ENCODE measurements around the gene MAPRE2. TPM values are rescaled to one million over a fixed set of nuclear protein-coding genes. Genes with fewer than 3 reads are reported as not detected.
A peak's percentile ranks its signal among the peaks of the same experiment; 100 is the strongest.

The MAPRE2 gene
- total and polyA plus RNA-seq, 11 donors = 36.4 to 190 (median 137) TPM

GRCh38 chr18:35049111-35050027, 8.2 kb downstream of the MAPRE2 start:
- Histone ChIP-seq H3K4me3 (peak overlapping the region in 3 of 12 donors; percentile 0 to 29 (median 22)), H3K9me3 (no peaks in the 10 kb centered on the region), H3K27me3 (no peaks in the 10 kb centered on the region), H3K4me1 (peaks cover 9 to 96% (median 66%) of the 10 kb centered on the region in 12 donors), H3K36me3 (no peaks in the 10 kb centered on the region), H3K27ac (peak overlapping the region in 10 of 12 donors; percentile 44 to 82 (median 63))
- TF ChIP-seq POLR2A (IDR thresholded peaks at IDR 0.05) (no peak), CTCF (IDR thresholded peaks at IDR 0.05) (no peak)
- DNase-seq = no peak
- WGBS, 4 donors = 49 to 52% (median 50%) methylated on average over 8 of the region's 8 CpGs
- no peak for ATAC-seq
- intact Hi-C loops (cut with DNase I) = loop anchor here in 1 of 10 donors (10.0 kb wide), 1 partner anchor 95 kb away; no protein-coding TSS in a partner anchor

DNA sequence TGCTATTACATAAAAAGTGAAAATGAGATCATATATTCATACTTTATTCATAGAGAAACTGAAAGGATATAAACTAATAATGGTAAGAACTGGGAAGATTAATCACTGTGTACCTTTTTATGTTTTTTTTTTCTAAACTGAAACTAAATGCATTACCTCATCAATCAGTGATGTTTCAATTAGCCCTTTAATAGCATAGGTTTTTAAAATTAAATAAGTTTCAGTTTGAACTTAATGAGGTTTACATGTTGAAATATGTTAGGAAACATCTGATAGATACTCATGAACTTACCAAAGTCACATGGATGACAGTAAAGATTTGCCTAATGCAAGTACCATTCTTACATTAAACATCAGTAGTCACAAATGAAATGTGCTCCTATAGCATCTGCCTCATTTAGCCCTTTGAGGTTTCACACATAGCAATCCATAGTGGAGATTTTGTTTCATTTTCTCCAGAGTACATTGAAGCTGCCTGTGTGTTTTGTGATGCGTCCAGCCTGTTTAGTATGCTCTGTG, 8.9 kb downstream of the MAPRE2 start:
- H3K36me3 ChIP-seq = no peaks in the 10 kb centered on the region
- peaks cover 9 to 93% (median 62%) of the 10 kb centered on the region in 12 donors for H3K4me1 ChIP-seq
- DNase-seq (no peak), ATAC-seq (peak in 1 of 4 donors; percentile 22)
- no peak for TF ChIP-seq POLR2A (IDR thresholded peaks at IDR 0.05)
- TF ChIP-seq CTCF (IDR thresholded peaks at IDR 0.05) = no peak
- no peaks in the 10 kb centered on the region for H3K9me3 ChIP-seq
- H3K27me3 ChIP-seq = no peaks in the 10 kb centered on the region
- H3K4me3 ChIP-seq = peak overlapping the region in 4 of 12 donors; percentile 1 to 29 (median 17)
- intact Hi-C loops (cut with DNase I) = no loop called here
- WGBS, 4 donors = 54 to 73% (median 59%) methylated on average over 1 of the region's 1 CpG
- peak overlapping the region in 11 of 12 donors; percentile 44 to 82 (median 64) for H3K27ac ChIP-seq

- Histone ChIP-seq H3K4me1 (peaks cover 9 to 89% (median 57%) of the 10 kb centered on the region in 12 donors), H3K27me3 (no peaks in the 10 kb centered on the region), H3K4me3 (peak overlapping the region in 4 of 12 donors; percentile 1 to 29 (median 17)), H3K36me3 (no peaks in the 10 kb centered on the region), H3K9me3 (no peaks in the 10 kb centered on the region), H3K27ac (peak overlapping the region in 11 of 12 donors; percentile 44 to 82 (median 64))
- ATAC-seq (peak; percentile 17 to 71 (median 67)), DNase-seq (peak in 1 of 5 donors; percentile 42)
- intact Hi-C loops (cut with DNase I) = no loop called here
- TF ChIP-seq CTCF (IDR thresholded peaks at IDR 0.05) = no peak
- TF ChIP-seq POLR2A (IDR thresholded peaks at IDR 0.05) = no peak
- WGBS, 4 donors = 12 to 37% (median 24%) methylated on average over 2 of the region's 2 CpGs
Observed at GRCh38 chr18:35050705-35051195, 9.5 kb downstream of the MAPRE2 start.

Measured in heart left ventricle (tissue), 16 donors.